Measurements from ENCODE around the gene SPATA2.
A peak's percentile ranks its signal among the peaks of the same experiment; 100 is the strongest.

Gene SPATA2

GRCh38 chr20:49914310-49915117, 815 bp downstream of the SPATA2 start:
- H3K27ac ChIP-seq = peak overlapping the region; percentile 99
- TF ChIP-seq ZFX (IDR thresholded peaks at IDR 0.05; ENCODE audit: borderline replicate concordance) = no peak
- TF ChIP-seq CTCF (IDR thresholded peaks at IDR 0.05) = no peak

GRCh38 chr20:49913399-49914047, 1.8 kb downstream of the SPATA2 start:
- H3K27ac ChIP-seq = no peak overlapping the region
- TF ChIP-seq CTCF (IDR thresholded peaks at IDR 0.05) (no peak), ZFX (IDR thresholded peaks at IDR 0.05; ENCODE audit: borderline replicate concordance) (no peak)

DNA sequence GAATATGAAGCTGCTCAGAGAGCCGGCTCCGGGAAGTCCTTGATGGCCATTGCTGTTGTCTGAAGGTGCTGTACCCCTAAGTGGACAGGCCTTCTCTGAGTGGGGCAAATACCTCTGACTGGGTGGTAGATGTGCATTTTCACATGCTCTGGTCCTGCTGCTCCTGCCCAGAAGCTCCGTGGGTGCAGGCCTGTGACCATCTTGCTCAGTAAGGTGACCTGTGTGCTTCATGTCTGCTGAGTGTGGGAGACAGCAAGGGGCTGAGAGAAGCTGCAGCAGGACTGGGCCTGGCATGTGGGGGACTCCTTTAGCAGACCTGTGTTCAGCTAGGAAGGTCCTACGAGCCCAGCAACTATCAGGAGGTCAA, 5.0 kb downstream of the SPATA2 start:
- H3K27ac ChIP-seq = peak overlapping the region; percentile 35; the same call in 1 of the 2 replicates
- TF ChIP-seq CTCF (IDR thresholded peaks at IDR 0.05) (no peak), ZFX (IDR thresholded peaks at IDR 0.05; ENCODE audit: borderline replicate concordance) (no peak)

DNA sequence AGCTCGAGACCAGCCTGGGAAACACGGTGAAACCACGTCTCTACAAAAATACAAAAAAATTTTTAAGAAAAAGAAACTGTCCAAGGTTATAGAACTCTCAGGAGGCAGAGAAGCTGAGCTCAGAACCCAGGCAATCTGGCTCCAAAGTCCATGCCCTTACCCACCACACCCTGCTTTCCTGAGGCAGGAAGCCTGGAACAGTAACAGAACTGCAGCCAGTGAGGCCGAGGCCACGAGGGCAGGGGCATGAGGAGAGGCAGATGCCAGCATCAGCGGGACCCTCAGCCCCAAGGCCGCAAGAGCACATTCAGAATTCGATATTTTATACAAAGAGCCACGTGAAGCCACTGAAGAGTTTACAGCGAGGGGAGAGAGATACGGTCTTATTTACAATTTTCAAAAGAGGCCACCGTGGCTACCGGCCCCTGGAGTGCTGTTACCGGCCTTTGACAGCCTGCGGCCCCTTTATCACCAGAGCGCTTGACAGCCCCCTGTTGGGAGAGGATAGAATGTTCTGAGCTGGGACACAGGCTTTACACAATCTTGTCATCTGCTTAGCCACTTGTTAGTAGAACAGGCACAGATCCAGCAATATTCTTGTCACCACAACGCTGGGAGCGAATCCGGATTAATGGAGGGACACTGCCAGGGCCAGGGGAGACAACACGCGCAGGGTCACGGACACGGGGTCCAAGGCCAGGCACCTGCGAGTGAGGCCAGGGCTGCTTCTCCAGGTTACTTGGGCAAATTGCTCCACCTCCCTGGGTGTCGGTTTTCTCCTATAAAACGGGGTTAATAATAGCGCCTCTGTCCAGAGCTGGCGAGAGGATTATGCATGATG, 5.6 kb downstream of the SPATA2 start:
- peak overlapping the region; percentile 35; the same call in 1 of the 2 replicates for H3K27ac ChIP-seq
- TF ChIP-seq CTCF (IDR thresholded peaks at IDR 0.05) = peak; percentile 50
- TF ChIP-seq ZFX (IDR thresholded peaks at IDR 0.05; ENCODE audit: borderline replicate concordance) = no peak

- H3K27ac ChIP-seq = no peak overlapping the region
- TF ChIP-seq CTCF (IDR thresholded peaks at IDR 0.05) (no peak), ZFX (IDR thresholded peaks at IDR 0.05; ENCODE audit: borderline replicate concordance) (no peak)
Observed at GRCh38 chr20:49908258-49908565, 7.1 kb downstream of the SPATA2 start.

DNA sequence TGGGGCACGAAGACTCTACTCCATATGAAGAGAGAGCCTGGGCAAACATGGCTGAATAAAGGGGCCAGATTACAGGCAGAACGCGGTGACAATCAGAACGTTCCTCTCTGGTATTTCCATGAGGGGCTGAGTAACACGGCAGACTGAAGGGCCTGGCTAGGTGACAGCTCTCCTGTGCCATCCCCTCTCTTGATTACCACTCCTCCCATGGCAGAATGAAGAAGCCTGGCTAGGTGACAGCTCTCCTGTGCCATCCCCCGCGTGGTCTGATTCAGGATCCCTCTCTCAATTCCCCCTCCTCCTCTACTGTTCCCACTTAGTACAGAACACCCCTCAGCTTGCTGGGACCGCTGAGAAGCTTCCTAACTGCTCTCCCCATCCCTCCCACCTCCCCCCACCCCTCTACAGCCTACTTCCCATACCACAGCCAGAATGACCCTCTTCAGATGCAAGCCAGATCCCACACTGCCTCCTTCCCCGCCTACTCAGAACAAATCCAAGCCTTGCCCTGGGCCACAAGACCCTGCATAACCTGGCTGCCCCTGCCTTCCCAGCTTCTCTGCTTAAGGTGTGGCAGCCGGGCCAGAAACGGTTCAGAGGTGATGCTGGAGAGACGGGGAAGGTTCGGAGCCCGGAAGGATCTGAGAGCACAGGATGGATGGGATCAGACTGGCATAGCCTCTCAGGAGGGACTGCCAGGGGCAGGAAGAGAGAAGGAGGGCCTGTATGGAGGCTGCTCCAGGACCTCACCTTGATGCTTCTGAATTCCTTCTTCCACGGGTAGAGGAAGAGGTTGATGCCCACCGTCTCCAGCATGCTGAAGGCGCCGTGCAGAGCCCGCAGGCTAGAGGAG, 7.7 kb downstream of the SPATA2 start:
- no peak for TF ChIP-seq ZFX (IDR thresholded peaks at IDR 0.05; ENCODE audit: borderline replicate concordance)
- no peak for TF ChIP-seq CTCF (IDR thresholded peaks at IDR 0.05)
- H3K27ac ChIP-seq = no peak overlapping the region
